Stimulated activated effector memory CD8-positive, alpha-beta T cell treated with anti-CD3 and anti-CD28 coated beads, Interleukin-12 subunit alpha, Interleukin-12 subunit beta, amount 100 ng/mL, for 72 hours (primary cell): ENCODE results near the gene HCN3.
A peak's percentile ranks its signal among the peaks of the same experiment; 100 is the strongest.

Experiments used
- ATAC-seq: fragments of 150-1000 bp; cut with Tn5 transposase; 2 replicates; pipeline ENCODE4 v1.10.0; 2021
- DNase-seq, 2 donors: peaks; one replicate each; pipeline ENCODE4 v3.0.0; 2021 to 2022; ENCODE audit warnings: low spot score in 2 of 2
- H3K27ac Mint-ChIP-seq: one replicate; pipeline ENCODE4 v1.8.0; 2022; ENCODE audit warnings: mild to moderate bottlenecking, mixed read lengths
- H3K36me3 Mint-ChIP-seq: one replicate; pipeline ENCODE4 v1.8.0; 2022; ENCODE audit warnings: mild to moderate bottlenecking, mixed read lengths
- H3K4me1 Mint-ChIP-seq: one replicate; pipeline ENCODE4 v1.8.0; 2022; ENCODE audit warnings: mixed read lengths
- H3K4me3 Mint-ChIP-seq: one replicate; pipeline ENCODE4 v1.8.0; 2022; ENCODE audit warnings: mild to moderate bottlenecking, mixed read lengths
- H3K9me3 Mint-ChIP-seq: one replicate; pipeline ENCODE4 v1.8.0; 2022; ENCODE audit warnings: mixed read lengths

The HCN3 gene

DNA sequence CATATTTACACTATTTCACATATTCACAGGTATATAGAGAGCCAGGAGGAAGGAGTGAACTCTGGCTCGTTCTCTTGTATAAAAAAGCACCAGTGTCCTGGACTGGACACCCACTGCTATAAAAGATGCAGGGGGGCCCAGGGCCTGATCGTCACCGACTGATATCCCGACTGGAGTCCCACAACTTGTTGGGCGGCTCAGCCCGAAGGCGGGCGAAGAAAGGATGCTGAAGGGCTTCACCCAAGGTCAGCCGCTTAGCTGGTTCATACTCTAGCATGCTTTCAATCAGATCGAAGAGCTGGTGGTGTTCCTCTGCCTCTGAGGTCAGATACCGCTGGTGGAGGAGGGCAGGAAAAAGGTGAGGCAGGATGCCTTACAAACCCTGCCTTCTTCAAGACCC lies 14.2 kb upstream of the HCN3 start:
- Mint-ChIP-seq H3K36me3 (peaks cover 100% of the 10 kb centered on the region), H3K27ac (peak overlapping the region; percentile 97), H3K9me3 (no peaks in the 10 kb centered on the region), H3K4me1 (peaks cover 38% of the 10 kb centered on the region), H3K4me3 (peak overlapping the region; percentile 99)
- ATAC-seq = no peak
- DNase-seq = no peak

DNA sequence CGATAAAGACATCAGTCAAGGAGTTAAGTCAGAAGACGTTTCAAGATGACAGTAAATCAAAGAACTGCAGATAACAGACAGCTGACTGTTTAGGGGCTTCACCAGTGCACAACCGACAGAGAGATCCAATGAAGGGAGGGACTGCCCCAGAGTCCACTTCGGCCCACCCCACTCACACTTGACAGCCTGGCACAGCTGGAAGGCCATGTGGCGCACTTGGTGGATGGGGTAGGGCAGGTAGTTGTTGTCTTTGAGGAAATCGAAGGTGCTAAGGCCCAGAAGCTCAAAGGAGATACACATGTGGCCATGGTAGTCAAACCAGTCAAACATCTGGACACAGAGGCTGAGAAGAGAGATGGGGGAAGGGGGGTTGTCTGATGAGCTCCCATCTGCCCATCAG lies 10.7 kb upstream of the HCN3 start:
- H3K4me3 Mint-ChIP-seq = no peak overlapping the region
- peak overlapping the region; percentile 36 for H3K27ac Mint-ChIP-seq
- DNase-seq (no peak), ATAC-seq (no peak)
- H3K36me3 Mint-ChIP-seq = peaks cover 100% of the 10 kb centered on the region
- H3K9me3 Mint-ChIP-seq = no peaks in the 10 kb centered on the region
- peaks cover 31% of the 10 kb centered on the region for H3K4me1 Mint-ChIP-seq

DNA sequence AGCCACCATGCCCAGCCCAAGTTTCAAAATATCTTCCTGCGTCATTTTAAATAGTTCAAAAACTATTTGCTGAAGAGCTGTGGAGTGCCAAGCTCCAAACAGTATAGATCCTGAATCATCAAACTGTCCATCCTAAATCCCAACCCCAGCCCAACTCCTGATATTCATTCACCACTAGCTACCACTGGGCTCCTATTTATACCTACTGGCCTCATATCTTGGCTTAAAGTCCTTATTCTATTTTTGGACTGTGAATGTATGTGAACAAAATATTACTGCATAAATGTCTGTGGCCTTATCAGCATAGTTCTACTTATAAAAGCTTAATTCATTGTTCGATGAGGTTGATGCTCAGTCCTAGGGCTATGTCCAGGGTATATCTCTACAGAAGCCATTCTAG lies 9.9 kb upstream of the HCN3 start:
- Mint-ChIP-seq H3K36me3 (peaks cover 100% of the 10 kb centered on the region), H3K9me3 (no peaks in the 10 kb centered on the region), H3K27ac (peak overlapping the region; percentile 65), H3K4me1 (peaks cover 22% of the 10 kb centered on the region), H3K4me3 (no peak overlapping the region)
- no peak for DNase-seq
- ATAC-seq = no peak

DNA sequence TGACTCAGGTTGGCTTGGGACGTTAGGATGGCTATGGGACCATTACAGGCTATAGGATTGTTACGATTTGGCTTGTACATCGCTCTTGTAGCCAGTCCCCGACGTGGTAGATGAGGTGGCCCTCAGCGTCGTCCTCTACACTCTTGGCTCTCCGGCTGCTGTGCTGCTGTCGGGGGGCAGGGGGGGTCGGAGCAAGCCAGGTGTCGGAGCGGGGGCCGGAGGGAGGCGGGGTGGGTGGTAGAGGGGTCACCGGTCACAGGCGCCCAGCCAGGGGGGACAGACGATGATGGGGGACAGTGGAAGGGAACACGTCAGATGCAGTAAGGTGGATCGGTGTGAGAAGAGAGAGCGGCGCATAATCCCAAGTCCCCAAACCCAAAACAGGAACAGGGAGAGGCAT lies 8.6 kb upstream of the HCN3 start:
- Mint-ChIP-seq H3K27ac (no peak overlapping the region), H3K4me3 (no peak overlapping the region), H3K36me3 (peaks cover 100% of the 10 kb centered on the region), H3K4me1 (peaks cover 18% of the 10 kb centered on the region), H3K9me3 (no peaks in the 10 kb centered on the region)
- ATAC-seq (no peak), DNase-seq (no peak)

DNA sequence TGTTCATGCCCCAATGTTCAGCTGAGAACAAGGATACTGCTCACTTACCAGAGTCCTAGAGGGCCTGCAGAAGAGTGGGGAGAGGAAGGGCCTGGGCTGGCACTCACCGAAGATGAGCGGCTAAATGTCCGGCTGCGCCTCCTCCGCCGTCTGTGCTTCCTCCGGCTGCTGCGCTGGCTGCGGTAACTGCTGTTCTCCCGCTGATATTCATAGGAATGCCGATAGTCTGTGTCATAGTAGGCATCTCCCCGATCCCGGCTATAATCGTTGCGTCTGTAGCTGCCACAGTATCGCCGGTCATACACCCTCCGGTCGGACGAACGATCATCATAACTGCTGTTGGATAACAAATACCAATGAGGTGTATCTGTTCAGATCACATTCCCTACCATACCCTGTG lies 7.9 kb upstream of the HCN3 start:
- no peak overlapping the region for H3K4me3 Mint-ChIP-seq
- peaks cover 20% of the 10 kb centered on the region for H3K4me1 Mint-ChIP-seq
- ATAC-seq (no peak), DNase-seq (no peak)
- H3K9me3 Mint-ChIP-seq = no peaks in the 10 kb centered on the region
- no peak overlapping the region for H3K27ac Mint-ChIP-seq
- peaks cover 93% of the 10 kb centered on the region for H3K36me3 Mint-ChIP-seq

DNA sequence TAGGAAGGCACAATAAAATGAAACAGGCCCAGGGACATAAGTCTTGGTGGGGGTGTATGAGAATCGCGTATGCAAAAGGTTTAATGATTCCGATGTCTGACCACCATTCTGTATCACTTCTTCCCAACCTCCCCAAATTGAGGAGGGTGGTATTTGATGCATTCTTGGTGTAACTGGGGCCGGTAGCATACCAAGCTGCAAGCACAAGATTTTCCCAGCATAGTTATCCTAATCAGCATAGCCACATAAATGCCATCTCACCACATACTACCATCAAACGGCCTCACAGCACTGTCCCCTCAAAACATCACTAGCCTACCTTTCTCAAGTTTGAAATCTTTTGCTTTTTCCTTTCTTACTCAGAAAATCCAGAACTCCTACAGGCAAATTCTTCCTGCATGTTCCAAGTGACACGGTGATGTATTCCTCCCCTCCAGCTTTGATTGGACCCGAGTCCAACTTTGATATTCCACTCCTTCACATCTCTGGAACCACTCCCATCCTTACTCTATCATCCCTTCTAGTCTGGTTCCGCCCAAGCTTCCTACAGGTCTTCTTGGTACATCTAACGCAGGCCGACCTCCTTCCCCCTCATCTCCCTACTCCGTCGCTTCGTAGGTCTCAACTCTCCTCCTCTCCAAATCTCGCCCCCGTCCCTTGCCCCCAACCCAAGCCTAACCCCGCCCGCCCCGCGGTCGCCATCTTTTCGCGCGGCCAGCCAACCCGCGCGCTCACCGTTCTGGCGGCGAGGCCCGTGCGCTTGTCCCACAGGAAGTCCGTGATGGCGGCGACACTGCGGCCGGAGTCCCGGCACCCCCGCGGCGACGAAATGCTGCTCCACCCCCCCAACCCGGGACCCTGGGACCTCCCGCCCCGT lies 4.6 kb upstream of the HCN3 start:
- DNase-seq (no peak), ATAC-seq (peak; percentile 51)
- Mint-ChIP-seq H3K27ac (peak overlapping the region; percentile 87), H3K9me3 (no peaks in the 10 kb centered on the region), H3K36me3 (peaks cover 59% of the 10 kb centered on the region), H3K4me1 (peaks cover 35% of the 10 kb centered on the region), H3K4me3 (peak overlapping the region; percentile 82)

DNA sequence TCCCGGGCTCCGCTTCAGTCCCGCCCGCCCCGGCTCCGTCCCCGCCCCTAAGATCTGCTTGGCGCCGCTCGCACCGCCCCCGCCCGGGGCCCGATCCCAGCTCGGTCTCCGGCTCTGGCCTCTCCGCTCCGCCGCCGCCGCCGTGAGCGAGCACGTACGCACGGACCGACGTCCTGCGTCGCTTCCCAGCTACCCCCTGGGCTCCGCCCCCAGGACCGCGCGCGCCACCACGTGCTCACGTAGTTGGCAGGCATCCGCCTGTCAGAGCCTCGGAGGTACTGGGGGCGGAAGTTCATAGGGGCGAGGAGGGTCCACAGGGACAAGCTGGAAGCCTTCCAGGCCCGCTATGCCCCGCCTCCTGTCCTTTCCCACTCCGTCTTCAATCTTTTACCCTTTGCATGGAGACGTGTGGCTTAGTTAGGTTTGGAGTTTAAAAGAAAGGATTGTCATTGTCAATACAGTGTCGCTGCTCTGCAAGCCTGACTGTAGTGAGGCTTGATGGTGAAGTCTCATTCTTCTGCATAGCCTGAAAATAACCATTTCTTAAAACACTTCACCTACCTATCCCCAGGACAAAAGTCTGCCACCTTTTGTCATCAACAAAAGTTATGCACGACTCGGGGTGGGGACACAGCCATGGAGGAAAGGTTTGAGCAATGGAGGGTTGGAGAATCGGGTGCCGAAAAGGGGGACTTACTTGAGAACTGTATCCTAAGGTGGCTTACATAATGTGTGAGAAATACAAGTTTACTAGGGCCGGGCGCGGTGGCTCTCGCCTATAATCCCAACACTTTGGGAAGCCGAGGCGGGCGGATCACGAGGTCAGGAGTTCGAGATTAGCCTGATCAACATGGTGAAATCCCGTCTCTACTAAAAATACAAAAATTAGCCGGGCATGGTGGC lies 3.7 kb upstream of the HCN3 start, which contains the start of gene CLK2:
TSS of gene CLK2 (minus strand) at position 162 of the 903 bp plus-strand sequence. CDS start 2,527 bp downstream, outside the sequence.
- Mint-ChIP-seq H3K9me3 (no peaks in the 10 kb centered on the region), H3K4me1 (peaks cover 40% of the 10 kb centered on the region), H3K4me3 (peak within 1 kb of the TSS; percentile 82), H3K27ac (peak within 1 kb of the TSS; percentile 87), H3K36me3 (peaks cover 50% of the 10 kb centered on the region)
- DNase-seq (peak; percentile 89 to 96), ATAC-seq (peak; percentile 93)

DNA sequence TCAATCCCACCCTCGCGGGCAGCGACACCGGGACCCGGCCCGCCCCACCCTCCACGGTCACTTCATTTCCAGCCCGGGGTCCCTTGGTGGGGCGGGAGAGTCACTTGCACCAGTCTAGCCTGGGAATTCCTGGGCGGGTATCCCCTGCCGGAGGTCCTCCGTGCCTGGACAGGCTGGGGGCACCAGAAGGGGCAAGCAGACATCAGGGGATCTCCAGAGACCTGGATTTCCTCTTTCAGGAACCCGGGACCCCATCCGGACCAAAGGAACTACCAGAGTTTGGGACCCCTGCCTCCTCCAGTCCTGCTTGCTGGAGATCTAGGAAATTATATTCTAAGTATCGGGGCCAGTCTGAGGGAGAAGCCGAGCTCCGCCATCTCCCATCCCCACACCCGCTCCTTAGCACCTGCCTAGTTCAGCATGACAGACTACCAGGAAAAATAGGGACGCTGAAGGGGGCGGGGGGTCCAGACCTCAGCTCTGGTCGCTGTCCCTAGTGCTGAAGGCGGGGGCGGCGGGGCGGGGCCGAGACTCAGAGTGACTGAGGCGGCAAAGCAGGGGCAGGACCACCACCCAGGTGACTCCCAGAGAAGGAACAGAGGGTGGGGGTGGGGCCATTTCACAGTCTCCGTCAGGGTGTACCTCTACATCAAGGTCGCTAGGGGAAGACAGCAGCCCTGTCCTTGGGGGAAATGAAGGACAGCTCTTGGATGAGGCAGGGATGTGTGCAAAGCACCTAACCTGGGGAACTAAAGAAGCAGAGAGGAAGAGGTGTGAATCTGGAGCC lies 832 bp downstream of the HCN3 start:
- Mint-ChIP-seq H3K4me1 (peaks cover 35% of the 10 kb centered on the region), H3K9me3 (no peaks in the 10 kb centered on the region)
- peak; percentile 36 for ATAC-seq

DNA sequence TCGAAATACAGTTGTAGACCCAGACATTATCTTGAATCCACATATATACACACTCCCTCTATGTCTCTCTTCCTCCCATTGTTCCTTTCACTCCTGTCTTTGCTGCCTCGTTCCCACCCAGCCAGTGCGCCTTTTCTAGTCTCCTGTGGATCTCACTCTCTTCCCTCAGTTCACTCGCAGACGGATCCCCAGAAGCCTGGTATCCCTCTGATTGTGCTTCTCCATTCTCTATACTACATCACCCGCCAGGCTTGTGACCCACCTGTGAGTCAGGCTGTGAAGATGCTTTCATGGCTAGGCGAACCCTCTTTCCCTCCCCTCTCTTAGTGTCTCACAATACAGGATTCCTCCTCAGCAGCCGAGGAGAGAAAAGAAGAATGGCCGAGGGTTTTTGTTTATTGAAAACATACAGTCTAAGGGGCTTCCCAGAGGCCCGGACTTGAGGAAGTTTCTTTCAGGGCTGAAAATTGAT lies 1.5 kb downstream of the HCN3 start:
- Mint-ChIP-seq H3K4me3 (peak overlapping the region; percentile 75), H3K36me3 (no peaks in the 10 kb centered on the region), H3K9me3 (no peaks in the 10 kb centered on the region), H3K4me1 (peaks cover 32% of the 10 kb centered on the region), H3K27ac (no peak overlapping the region)
- DNase-seq = no peak
- no peak for ATAC-seq

More for the DNA sequence above, 832 bp downstream of the HCN3 start:
- DNase-seq = peak; percentile 57 to 84
- no peak overlapping the region for H3K27ac Mint-ChIP-seq
- H3K4me3 Mint-ChIP-seq = peak overlapping the region; percentile 75
- peaks cover 5% of the 10 kb centered on the region for H3K36me3 Mint-ChIP-seq

DNA sequence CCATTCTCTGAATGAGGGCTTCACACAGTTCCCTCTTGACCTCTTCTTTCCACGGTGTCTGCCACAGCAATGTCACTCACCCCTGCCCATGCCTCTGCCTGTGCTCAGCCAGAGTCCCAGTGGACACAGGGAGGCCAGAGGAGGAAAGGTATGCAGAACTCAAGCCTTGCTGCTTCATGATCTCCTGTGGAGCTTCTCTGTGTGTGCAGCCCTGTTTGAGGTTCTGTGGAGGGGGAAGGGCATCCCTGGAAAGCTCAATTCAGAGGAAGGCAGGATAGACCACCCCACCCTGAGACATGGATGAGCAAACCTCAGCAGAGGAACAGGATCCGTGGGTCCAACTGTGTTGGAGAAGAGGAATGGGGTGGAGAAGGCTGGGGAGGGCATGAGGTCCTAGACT lies 2.0 kb downstream of the HCN3 start:
- no peak for DNase-seq
- ATAC-seq = no peak
- H3K4me3 Mint-ChIP-seq = no peak overlapping the region
- H3K27ac Mint-ChIP-seq = no peak overlapping the region
- H3K9me3 Mint-ChIP-seq = no peaks in the 10 kb centered on the region
- H3K4me1 Mint-ChIP-seq = peaks cover 30% of the 10 kb centered on the region
- no peaks in the 10 kb centered on the region for H3K36me3 Mint-ChIP-seq

DNA sequence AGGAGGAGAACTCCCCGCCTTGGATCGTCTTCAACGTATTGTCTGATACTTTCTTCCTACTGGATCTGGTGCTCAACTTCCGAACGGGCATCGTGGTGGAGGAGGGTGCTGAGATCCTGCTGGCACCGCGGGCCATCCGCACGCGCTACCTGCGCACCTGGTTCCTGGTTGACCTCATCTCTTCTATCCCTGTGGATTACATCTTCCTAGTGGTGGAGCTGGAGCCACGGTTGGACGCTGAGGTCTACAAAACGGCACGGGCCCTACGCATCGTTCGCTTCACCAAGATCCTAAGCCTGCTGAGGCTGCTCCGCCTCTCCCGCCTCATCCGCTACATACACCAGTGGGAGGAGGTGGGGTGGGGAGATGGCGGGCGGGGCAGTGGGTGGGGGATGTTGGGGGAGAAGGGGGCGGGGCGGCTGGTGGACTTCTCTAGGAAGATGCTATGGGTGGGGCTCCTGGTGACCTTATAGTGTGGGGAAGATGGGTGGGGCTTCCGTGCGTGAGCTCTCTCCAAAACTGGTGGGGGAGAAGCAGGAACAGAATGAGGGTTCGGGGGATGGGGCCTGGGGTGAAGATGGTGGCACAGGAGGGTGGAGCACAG lies 5.3 kb downstream of the HCN3 start:
- H3K4me1 Mint-ChIP-seq = peaks cover 15% of the 10 kb centered on the region
- no peak overlapping the region for H3K27ac Mint-ChIP-seq
- no peaks in the 10 kb centered on the region for H3K9me3 Mint-ChIP-seq
- DNase-seq = no peak
- ATAC-seq = no peak
- H3K4me3 Mint-ChIP-seq = no peak overlapping the region
- H3K36me3 Mint-ChIP-seq = no peaks in the 10 kb centered on the region

DNA sequence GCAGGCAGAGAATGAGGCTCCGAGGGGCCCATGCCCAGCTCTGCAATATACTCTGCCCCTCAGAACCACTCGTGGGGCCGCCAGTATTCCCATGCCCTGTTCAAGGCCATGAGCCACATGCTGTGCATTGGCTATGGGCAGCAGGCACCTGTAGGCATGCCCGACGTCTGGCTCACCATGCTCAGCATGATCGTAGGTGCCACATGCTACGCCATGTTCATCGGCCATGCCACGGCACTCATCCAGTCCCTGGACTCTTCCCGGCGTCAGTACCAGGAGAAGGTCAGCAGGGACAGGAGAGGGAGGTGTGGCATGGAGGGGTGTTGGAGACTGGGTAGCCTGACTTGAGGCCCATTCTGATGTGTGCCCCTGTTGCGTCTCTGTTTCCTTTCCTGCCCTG lies 7.2 kb downstream of the HCN3 start:
- no peak for DNase-seq
- H3K36me3 Mint-ChIP-seq = no peaks in the 10 kb centered on the region
- no peak overlapping the region for H3K27ac Mint-ChIP-seq
- H3K9me3 Mint-ChIP-seq = no peaks in the 10 kb centered on the region
- peak; percentile 22 for ATAC-seq
- H3K4me1 Mint-ChIP-seq = peaks cover 2% of the 10 kb centered on the region
- no peak overlapping the region for H3K4me3 Mint-ChIP-seq

DNA sequence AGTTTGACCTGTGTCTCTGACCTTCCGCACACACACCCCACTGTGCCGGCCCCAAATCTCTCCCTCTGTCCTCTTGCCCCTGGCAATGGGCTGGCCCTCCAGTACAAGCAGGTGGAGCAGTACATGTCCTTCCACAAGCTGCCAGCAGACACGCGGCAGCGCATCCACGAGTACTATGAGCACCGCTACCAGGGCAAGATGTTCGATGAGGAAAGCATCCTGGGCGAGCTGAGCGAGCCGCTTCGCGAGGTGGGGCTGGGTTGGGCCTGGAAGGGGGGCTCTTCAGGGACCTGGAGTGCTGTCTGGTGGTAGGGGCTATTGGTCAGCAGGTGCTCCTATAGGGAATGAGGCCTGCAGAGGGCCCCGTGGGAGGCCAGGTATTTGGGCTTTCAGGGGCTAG lies 7.8 kb downstream of the HCN3 start:
- Mint-ChIP-seq H3K4me1 (no peaks in the 10 kb centered on the region), H3K9me3 (no peaks in the 10 kb centered on the region), H3K27ac (no peak overlapping the region), H3K36me3 (no peaks in the 10 kb centered on the region), H3K4me3 (no peak overlapping the region)
- ATAC-seq = no peak
- no peak for DNase-seq

DNA sequence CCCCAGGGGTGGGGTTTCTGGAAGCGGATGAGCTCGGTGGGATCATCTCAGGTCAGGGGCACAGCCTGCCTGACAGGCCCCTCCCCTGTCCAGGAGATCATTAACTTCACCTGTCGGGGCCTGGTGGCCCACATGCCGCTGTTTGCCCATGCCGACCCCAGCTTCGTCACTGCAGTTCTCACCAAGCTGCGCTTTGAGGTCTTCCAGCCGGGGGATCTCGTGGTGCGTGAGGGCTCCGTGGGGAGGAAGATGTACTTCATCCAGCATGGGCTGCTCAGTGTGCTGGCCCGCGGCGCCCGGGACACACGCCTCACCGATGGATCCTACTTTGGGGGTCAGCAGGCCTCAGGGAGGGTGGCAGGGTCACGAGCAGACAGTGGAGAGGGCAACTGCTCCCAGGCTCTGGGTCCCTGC lies 8.4 kb downstream of the HCN3 start:
- ATAC-seq (no peak), DNase-seq (no peak)
- no peaks in the 10 kb centered on the region for H3K9me3 Mint-ChIP-seq
- no peak overlapping the region for H3K27ac Mint-ChIP-seq
- H3K4me1 Mint-ChIP-seq = no peaks in the 10 kb centered on the region
- H3K36me3 Mint-ChIP-seq = no peaks in the 10 kb centered on the region
- no peak overlapping the region for H3K4me3 Mint-ChIP-seq
